IPS-15b (cell line): ENCODE results near the gene GLIPR1.
"Not testable (repeated sequence)": the region's sequence is repeated elsewhere in the genome, so short reads cannot be mapped to it uniquely, and the experiment has no call there.

ENCODE experiments used
- H3K27me3 ChIP-seq: one replicate; pipeline ENCODE4 v1.6.1; 2013; ENCODE audit warnings: low read length; ENCODE audit not compliant: control insufficient read depth, insufficient read depth
- H3K36me3 ChIP-seq: one replicate; pipeline ENCODE4 v1.6.1; 2013; ENCODE audit warnings: low read length; ENCODE audit not compliant: control insufficient read depth, insufficient read depth
- H3K4me1 ChIP-seq: one replicate; pipeline ENCODE4 v1.6.1; 2013; ENCODE audit warnings: mild to moderate bottlenecking, low read length; ENCODE audit not compliant: control insufficient read depth, insufficient read depth
- H3K4me3 ChIP-seq: one replicate; pipeline ENCODE4 v1.5.1; 2013; ENCODE audit warnings: low read depth, low read length
- H3K9ac ChIP-seq: one replicate; pipeline ENCODE4 v1.6.1; 2013; ENCODE audit warnings: low read depth, mild to moderate bottlenecking, low read length
- H3K9me3 ChIP-seq: one replicate; pipeline ENCODE4 v1.6.1; 2013; ENCODE audit warnings: mild to moderate bottlenecking, low read length; ENCODE audit not compliant: control insufficient read depth, insufficient read depth

The GLIPR1 gene

DNA sequence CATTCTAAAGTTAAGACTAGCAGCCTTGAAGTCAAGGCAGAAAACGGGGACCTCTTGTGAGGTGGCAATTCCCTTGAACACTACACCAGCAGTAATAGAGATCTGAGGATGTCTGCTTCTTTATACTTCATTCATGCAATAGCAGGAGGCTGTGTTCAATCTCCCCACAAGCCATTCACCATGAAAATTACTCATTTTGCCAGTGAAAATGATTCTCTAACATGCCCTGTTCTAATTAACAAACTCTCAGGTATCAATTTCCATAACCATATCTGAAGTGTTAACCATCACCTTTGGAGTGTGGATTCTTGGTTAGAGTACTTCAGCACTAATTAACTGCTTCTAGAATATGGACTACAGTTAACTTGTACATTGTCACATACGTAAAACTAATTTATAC, 3.4 kb upstream of the GLIPR1 start:
- H3K36me3 ChIP-seq: no peaks in the 10 kb centered on the region
- H3K4me1 ChIP-seq: no peaks in the 10 kb centered on the region
- no peak overlapping the region for H3K4me3 ChIP-seq
- no peaks in the 10 kb centered on the region for H3K27me3 ChIP-seq
- no peak overlapping the region for H3K9ac ChIP-seq
- H3K9me3 ChIP-seq: no peaks in the 10 kb centered on the region

DNA sequence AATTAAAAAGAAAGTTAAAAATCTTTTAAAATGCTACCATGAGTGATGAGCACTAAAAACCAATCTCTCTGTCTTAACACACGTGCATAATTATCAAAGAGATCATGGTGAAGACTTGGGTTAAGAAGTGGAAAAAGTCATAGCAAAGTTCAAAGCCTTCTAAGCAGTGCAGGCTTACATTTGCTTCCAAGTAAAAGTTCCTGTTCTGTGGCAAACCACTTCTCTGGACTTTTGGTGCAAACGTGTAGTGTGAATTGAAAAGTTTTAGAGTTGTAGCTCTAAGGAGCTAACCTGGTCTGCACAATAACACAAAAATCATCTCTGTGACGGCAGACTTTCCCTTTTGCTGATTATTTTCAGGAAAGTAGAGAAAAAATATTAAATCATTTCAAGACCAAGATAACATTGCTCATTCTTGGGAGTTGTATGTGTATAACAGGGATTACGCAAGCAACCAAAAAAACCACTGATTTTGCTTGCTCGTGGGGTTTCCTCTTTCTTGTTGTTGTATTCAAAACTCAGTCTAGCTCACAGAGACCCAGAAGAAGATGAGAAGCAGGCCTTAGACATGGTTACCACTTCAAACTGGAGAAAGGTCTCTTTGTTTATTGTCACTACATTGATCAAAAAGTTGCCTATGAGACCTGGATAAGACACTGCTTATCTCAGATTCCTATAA, 2.3 kb upstream of the GLIPR1 start:
- no peaks in the 10 kb centered on the region for H3K4me1 ChIP-seq
- H3K36me3 ChIP-seq: no peaks in the 10 kb centered on the region
- no peak overlapping the region for H3K4me3 ChIP-seq
- no peaks in the 10 kb centered on the region for H3K27me3 ChIP-seq
- no peak overlapping the region for H3K9ac ChIP-seq
- no peaks in the 10 kb centered on the region for H3K9me3 ChIP-seq

DNA sequence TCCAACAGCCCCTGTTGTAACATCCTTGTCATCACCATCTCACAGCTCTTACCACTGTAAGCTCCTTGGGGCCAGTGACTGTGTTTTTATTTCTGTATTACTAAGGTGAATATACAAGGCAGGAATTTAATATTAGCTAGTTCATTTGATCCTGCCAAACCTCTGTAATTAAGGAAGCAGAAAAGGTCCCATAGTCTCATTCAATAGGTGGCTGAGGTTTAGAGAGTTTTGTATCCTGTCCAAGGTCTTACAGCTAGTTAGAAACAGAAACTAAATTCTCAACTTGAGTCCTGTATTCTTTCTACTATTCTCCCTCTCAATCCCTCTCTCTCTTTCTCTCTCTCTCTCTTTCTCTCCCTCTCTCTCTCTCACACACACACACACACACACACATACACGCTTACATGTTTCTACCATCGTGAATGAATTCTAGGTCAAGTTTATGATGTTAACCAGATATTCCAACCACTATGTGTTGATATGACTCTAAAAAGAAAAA, 543 bp upstream of the GLIPR1 start:
- Histone ChIP-seq H3K27me3 (no peaks in the 10 kb centered on the region), H3K9ac (no peak overlapping the region), H3K36me3 (no peaks in the 10 kb centered on the region), H3K4me3 (no peak overlapping the region), H3K9me3 (no peaks in the 10 kb centered on the region), H3K4me1 (peaks cover 11% of the 10 kb centered on the region)

DNA sequence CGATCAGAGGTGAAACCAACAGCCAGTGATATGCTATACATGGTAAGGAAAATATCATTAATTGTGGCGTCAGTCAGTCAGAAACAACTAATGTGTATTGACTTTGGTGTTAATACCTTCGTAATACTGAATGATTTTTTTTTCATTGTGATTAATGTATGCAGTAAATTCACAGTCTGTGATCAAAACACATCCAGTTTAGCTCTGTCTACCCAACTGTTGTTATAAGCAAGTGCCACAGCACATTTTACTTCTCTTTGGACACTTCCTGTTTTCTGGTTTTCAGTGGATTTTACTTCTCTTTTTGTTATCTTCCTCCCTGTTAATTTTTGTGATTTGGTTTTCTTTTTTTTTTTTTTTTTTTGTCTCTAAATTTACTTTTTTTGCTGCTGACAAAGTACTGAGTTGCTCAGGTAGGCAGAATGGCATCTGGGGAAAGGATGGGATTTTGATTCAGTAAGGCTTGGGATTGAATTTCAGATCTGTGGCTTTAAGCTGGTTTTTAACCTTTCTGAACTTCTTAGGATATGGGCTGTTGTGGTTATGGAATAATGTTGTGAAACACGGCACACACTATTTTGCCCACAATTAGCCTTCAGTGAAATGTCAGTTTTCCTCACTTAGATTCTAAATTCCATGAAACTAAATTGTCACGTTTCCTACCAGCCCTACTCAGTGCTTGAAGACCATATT, 604 bp downstream of the GLIPR1 start:
- Histone ChIP-seq H3K4me3 (no peak overlapping the region), H3K4me1 (peaks cover 13% of the 10 kb centered on the region), H3K9ac (no peak overlapping the region)

DNA sequence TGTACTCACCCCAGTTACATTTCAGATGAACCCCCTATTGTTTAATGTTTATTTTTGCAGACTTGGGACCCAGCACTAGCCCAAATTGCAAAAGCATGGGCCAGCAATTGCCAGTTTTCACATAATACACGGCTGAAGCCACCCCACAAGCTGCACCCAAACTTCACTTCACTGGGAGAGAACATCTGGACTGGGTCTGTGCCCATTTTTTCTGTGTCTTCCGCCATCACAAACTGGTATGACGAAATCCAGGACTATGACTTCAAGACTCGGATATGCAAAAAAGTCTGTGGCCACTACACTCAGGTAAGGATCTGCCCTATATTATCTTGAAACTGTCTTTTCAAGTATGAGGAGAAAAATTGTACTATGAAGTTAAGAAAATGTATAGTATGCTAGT, 1.2 kb downstream of the GLIPR1 start:
- Histone ChIP-seq H3K4me1 (peaks cover 13% of the 10 kb centered on the region), H3K9me3 (no peaks in the 10 kb centered on the region), H3K36me3 (no peaks in the 10 kb centered on the region), H3K9ac (no peak overlapping the region), H3K4me3 (no peak overlapping the region), H3K27me3 (no peaks in the 10 kb centered on the region)

More for the DNA sequence above, 604 bp downstream of the GLIPR1 start:
- Histone ChIP-seq H3K36me3 (no peaks in the 10 kb centered on the region), H3K9me3 (no peaks in the 10 kb centered on the region), H3K27me3 (no peaks in the 10 kb centered on the region)

DNA sequence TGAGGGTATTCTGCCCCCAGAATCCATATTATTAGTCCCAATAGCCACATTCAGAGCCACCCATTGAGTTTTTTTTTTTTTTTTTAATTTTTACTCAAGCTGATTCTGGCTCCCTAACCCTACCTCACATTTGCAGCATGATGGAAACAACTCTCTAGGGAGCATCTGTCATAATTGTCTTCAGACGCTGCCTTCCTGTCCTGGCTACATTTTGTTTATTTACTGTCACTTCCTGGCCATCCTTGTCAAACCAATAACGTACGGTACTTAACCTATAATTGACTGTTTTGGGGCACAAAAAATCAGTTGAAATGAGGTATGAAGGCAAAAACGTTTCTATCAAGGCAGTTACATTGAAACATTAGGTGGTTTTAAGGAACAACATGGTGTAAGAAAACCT, 2.1 kb downstream of the GLIPR1 start:
- no peaks in the 10 kb centered on the region for H3K27me3 ChIP-seq
- H3K4me3 ChIP-seq: no peak overlapping the region
- no peaks in the 10 kb centered on the region for H3K36me3 ChIP-seq
- H3K9ac ChIP-seq: no peak overlapping the region
- peaks cover 13% of the 10 kb centered on the region for H3K4me1 ChIP-seq
- no peaks in the 10 kb centered on the region for H3K9me3 ChIP-seq

DNA sequence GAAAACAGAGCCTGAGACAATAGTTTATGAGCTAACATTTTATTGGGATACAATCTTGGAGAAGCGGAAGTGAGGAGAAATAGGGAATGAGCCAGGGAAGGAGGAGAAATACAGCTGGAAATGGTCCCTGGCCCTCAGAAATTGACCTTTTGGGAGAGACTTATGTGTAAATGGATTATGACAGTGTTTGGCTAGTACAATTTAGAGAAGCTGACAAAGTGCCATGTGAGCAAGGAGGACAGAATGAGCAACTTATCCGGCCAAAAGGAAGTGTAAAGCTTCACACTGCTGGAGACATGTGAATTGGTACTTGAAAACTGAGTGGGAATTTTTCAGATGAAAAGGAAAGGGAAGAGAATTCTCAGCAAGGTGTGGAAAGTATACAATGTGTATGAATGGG, 2.9 kb downstream of the GLIPR1 start:
- Histone ChIP-seq H3K27me3 (no peaks in the 10 kb centered on the region), H3K36me3 (no peaks in the 10 kb centered on the region), H3K4me3 (no peak overlapping the region), H3K4me1 (peaks cover 13% of the 10 kb centered on the region), H3K9ac (no peak overlapping the region), H3K9me3 (no peaks in the 10 kb centered on the region)

DNA sequence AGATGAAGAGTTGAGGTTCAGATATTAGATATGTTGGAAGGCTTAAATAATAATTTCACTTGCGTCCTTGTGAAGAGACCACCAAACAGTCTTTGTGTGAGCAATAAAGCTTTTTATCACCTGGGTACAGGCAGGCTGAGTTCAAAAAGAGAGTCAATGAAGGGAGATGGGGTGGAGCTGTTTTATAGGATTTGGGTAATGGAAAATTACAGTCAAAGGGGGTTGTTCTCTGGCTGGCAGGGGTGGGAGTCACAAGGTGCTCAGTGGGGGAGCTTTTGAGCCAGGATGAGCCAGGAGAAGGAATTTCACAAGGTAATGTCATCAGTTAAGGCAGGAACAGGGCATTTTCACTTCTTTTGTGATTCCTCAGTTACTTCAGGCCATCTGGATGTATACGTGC, 3.9 kb downstream of the GLIPR1 start:
- not testable (repeated sequence) for H3K9me3 ChIP-seq, H3K4me3 ChIP-seq, H3K9ac ChIP-seq, H3K36me3 ChIP-seq, H3K27me3 ChIP-seq
- H3K4me1 ChIP-seq: peaks cover 13% of the 10 kb centered on the region

DNA sequence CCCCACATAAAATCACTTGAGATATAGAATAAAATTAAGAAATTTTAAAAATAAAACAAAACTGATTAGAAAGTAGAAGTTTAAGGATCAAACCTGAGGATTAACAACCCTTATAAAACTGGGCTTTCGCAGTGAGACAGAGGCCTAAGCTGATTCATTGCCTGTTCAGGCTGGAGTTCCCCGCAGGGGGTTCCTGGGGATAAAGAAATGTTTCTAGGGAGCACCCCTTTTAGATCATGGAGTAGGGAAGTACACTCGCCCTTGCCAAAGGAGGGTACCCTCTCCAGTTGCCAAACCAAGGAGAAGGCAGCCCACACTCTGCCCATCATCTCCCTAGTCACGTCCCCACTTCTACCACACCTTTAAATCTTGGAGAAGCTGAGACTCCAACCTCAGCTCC, 6.8 kb downstream of the GLIPR1 start:
- H3K9me3 ChIP-seq: no peaks in the 10 kb centered on the region
- peaks cover 13% of the 10 kb centered on the region for H3K4me1 ChIP-seq
- no peak overlapping the region for H3K9ac ChIP-seq
- no peaks in the 10 kb centered on the region for H3K27me3 ChIP-seq
- no peak overlapping the region for H3K4me3 ChIP-seq
- H3K36me3 ChIP-seq: no peaks in the 10 kb centered on the region

DNA sequence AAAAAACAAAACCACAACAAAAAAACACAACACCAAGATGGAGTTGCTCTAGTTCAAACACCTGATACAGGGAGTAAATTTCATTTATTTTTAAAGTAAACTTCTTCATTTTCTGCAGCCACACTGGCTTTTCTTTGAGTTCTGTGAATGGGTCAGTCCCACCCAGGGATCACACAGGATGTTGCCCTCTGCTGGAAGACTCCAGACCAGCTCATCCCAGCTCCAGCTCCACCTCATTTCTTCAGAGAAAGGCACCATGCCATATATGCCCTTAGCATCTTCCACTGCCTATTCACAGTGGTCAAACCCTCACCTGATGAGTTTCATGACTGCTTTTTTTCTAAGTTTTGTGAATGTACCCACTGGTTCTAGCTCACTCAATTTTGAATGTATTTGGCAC, 8.0 kb downstream of the GLIPR1 start:
- no peaks in the 10 kb centered on the region for H3K36me3 ChIP-seq
- peaks cover 13% of the 10 kb centered on the region for H3K4me1 ChIP-seq
- H3K9me3 ChIP-seq: no peaks in the 10 kb centered on the region

DNA sequence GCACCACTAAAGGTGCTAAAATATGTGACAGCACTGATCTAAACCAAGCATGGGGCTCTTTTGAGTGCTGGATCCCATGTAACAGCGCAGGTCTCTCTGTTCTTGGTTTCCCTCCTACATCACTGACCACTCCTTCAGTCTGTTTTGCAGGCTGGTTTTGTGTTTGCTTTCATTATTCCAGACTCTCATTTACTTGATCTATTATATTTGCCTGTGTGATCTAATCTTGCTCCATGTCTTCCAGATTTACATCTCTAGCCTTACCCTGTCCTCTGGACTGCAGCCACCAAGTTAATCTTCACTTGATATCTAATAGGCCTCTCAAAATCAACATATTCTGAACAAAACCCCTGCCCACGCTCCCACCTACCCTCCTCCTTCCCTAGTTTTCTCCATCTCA, 8.6 kb downstream of the GLIPR1 start:
- H3K9me3 ChIP-seq: no peaks in the 10 kb centered on the region
- H3K9ac ChIP-seq: no peak overlapping the region
- H3K27me3 ChIP-seq: no peaks in the 10 kb centered on the region
- no peaks in the 10 kb centered on the region for H3K36me3 ChIP-seq
- no peak overlapping the region for H3K4me3 ChIP-seq
- H3K4me1 ChIP-seq: peaks cover 8% of the 10 kb centered on the region

More for the DNA sequence above, 8.0 kb downstream of the GLIPR1 start:
- Histone ChIP-seq H3K4me3 (no peak overlapping the region), H3K27me3 (no peaks in the 10 kb centered on the region), H3K9ac (no peak overlapping the region)

DNA sequence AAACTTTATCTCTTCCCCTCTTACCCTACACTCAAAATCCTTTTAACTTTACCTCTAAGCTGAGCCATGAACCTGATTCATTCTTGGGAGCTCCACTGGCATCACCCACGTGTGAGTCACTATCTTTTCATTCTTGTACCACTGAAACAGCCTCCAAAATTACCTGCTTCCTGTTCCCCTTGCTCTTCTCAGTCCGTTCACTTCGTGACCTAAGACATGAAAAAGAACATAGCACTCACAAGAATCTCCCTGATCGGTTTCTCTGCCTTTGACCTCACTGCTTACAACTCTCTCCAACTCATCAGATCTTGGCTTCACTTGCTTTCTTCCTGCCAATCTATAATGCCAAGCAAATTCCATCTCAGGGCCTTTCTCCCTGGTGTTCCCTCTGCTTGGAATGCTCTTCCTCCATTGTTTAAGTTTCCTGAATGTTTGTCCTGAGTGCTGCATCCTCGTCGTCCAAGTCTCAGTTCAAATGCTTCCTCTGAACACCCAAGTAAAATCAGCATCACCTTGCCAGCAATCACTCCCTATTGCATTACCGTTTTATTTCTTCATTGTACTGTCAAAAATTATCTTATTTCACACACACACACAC, 9.2 kb downstream of the GLIPR1 start:
- Histone ChIP-seq H3K9me3 (no peaks in the 10 kb centered on the region), H3K9ac (no peak overlapping the region), H3K27me3 (no peaks in the 10 kb centered on the region), H3K4me3 (no peak overlapping the region), H3K36me3 (no peaks in the 10 kb centered on the region), H3K4me1 (peaks cover 5% of the 10 kb centered on the region)
